Panc1 (cell line): ENCODE results near the gene HOXD11. TPM values are rescaled to one million over a fixed set of nuclear protein-coding genes. Genes with fewer than 3 reads are reported as not detected.

Source experiments
- ATAC-seq: fragments of 200-7000 bp; cut with Tn5 transposase; 2 replicates; pipeline ENCODE4 v1.9.1; 2020; ENCODE audit warnings: mild to moderate bottlenecking, moderate library complexity
- BruUV-seq: library from RNA; stranded (reverse); fragments of 400-500 nt; replicated peaks from 2 replicates; lab custom pipeline; 2021; lab: Mats Ljungman, UMichigan
- CTCF ChIA-PET: fragments of 300-600 bp; sonication (Branson Sonifier 250); formaldehyde crosslinking; loops from one replicate; lab custom pipeline; 2022; ENCODE audit warnings: antibody characterized with exemption; lab: Charles Lee
- POLR2A ChIA-PET: fragments of 300-600 bp; sonication (Branson Sonifier 250); formaldehyde crosslinking; loops from one replicate; lab custom pipeline; 2022; ENCODE audit warnings: antibody characterized with exemption; lab: Charles Lee
- DNase-seq: peaks from one replicate; pipeline ENCODE4 v3.0.0-alpha.2; 2010; ENCODE audit warnings: low read depth, low spot score
- H3K27ac ChIP-seq: 2 replicates; pipeline ENCODE4 v1.5.1; 2011; ENCODE audit warnings: mild to moderate bottlenecking, low read length, inconsistent platforms
- H3K27me3 ChIP-seq: fragments of 200-500 bp; sonication (Bioruptor generic); 2 replicates; pipeline ENCODE4 v1.6.0; 2014; ENCODE audit warnings: low read length, inconsistent platforms; ENCODE audit not compliant: control insufficient read depth, insufficient read depth
- H3K36me3 ChIP-seq: fragments of 200-500 bp; sonication (Bioruptor generic); 2 replicates; pipeline ENCODE4 v1.5.1; 2014; ENCODE audit warnings: inconsistent platforms, mild to moderate bottlenecking, low read length, moderate library complexity; ENCODE audit not compliant: control insufficient read depth, insufficient read depth
- H3K4me1 ChIP-seq: 2 replicates; pipeline ENCODE4 v1.5.1; 2011; ENCODE audit warnings: inconsistent platforms, mild to moderate bottlenecking, low read length, moderate library complexity; ENCODE audit not compliant: control insufficient read depth, insufficient read depth
- H3K4me3 ChIP-seq, 2 experiments: 2 replicates each; pipeline ENCODE4 v1.5.1; 2011 to 2012; ENCODE audit warnings: low read depth in 2 of 2, low read length in 2 of 2, mild to moderate bottlenecking in 2 of 2, inconsistent platforms in 1 of 2, moderate library complexity in 1 of 2
- H3K9me3 ChIP-seq: fragments of 200-500 bp; sonication (Bioruptor generic); 2 replicates; pipeline ENCODE4 v1.5.1; 2014; ENCODE audit warnings: low read depth, mild to moderate bottlenecking, inconsistent platforms, low read length, moderate library complexity; ENCODE audit not compliant: control insufficient read depth, insufficient read depth
- CTCF ChIP-seq: fragments of 450-650 bp; IDR thresholded peaks from 2 replicates; pipeline ENCODE4 v1.5.1; 2017; ENCODE audit warnings: mild to moderate bottlenecking
- POLR2AphosphoS5 ChIP-seq: IDR thresholded peaks from 2 replicates; pipeline ENCODE4 v1.6.1; 2012; ENCODE audit warnings: mild to moderate bottlenecking, low read depth, low read length, moderate library complexity
- SIN3A ChIP-seq: IDR thresholded peaks from 2 replicates; pipeline ENCODE4 v1.6.1; 2012; ENCODE audit warnings: low read depth, mild to moderate bottlenecking, low read length, moderate library complexity, borderline replicate concordance; ENCODE audit not compliant: insufficient read depth
- TCF7L2 ChIP-seq: IDR thresholded peaks from 2 replicates; pipeline ENCODE4 v1.6.1; 2011; ENCODE audit warnings: mild to moderate bottlenecking, low read depth, low read length, inconsistent platforms
- in situ Hi-C: cut with HindIII; loops from 2 replicates; pipeline ENCODE4 v1.10.0; 2016; ENCODE audit warnings: low sequenced_read_pairs, low pct_unique_long_range_greater_than_20kb
- intact Hi-C: fragments of 100-400 bp; cut with micrococcal nuclease; formaldehyde crosslinking; loops from one replicate; pipeline ENCODE4 v1.10.0; 2022; ENCODE audit not compliant: unreplicated experiment
- total RNA-seq: library from RNA; stranded (reverse); gene quantifications from one replicate; pipeline ENCODE4 v1.2.1, GENCODE V29; 2021; ENCODE audit not compliant: unreplicated experiment
- TF ChIP-seq, protein P1 (sequence below), 2 experiments: IDR thresholded peaks; 2 replicates each; pipeline ENCODE4 v1.6.1; 2011 to 2012; ENCODE audit warnings: low read depth in 2 of 2, control low read depth in 1 of 2, low read length in 1 of 2, mild to moderate bottlenecking in 1 of 2, moderate library complexity in 1 of 2; ENCODE audit not compliant: insufficient read depth in 1 of 2

The HOXD11 gene
- total RNA-seq, 1 experiment from 2014 or later: 0.49 TPM

GRCh38 chr2:176109946-176110345 is 2.9 kb downstream of the HOXD11 start:
- Histone ChIP-seq H3K36me3 (no peaks in the 10 kb centered on the region), H3K9me3 (no peaks in the 10 kb centered on the region), H3K4me3 (no peak overlapping the region), H3K27me3 (0 out of 2 replicates have a peak, but pooled peaks cover 5% of the 10 kb centered on the region), H3K4me1 (0 out of 2 replicates have a peak, but pooled peaks cover 3% of the 10 kb centered on the region), H3K27ac (no peak overlapping the region)
- POLR2A ChIA-PET: no interaction called here
- no peak for ATAC-seq
- BruUV-seq: no TSS peak
- no peak for TF ChIP-seq CTCF
- TF ChIP-seq POLR2AphosphoS5: no peak
- TF ChIP-seq, protein P1, sequence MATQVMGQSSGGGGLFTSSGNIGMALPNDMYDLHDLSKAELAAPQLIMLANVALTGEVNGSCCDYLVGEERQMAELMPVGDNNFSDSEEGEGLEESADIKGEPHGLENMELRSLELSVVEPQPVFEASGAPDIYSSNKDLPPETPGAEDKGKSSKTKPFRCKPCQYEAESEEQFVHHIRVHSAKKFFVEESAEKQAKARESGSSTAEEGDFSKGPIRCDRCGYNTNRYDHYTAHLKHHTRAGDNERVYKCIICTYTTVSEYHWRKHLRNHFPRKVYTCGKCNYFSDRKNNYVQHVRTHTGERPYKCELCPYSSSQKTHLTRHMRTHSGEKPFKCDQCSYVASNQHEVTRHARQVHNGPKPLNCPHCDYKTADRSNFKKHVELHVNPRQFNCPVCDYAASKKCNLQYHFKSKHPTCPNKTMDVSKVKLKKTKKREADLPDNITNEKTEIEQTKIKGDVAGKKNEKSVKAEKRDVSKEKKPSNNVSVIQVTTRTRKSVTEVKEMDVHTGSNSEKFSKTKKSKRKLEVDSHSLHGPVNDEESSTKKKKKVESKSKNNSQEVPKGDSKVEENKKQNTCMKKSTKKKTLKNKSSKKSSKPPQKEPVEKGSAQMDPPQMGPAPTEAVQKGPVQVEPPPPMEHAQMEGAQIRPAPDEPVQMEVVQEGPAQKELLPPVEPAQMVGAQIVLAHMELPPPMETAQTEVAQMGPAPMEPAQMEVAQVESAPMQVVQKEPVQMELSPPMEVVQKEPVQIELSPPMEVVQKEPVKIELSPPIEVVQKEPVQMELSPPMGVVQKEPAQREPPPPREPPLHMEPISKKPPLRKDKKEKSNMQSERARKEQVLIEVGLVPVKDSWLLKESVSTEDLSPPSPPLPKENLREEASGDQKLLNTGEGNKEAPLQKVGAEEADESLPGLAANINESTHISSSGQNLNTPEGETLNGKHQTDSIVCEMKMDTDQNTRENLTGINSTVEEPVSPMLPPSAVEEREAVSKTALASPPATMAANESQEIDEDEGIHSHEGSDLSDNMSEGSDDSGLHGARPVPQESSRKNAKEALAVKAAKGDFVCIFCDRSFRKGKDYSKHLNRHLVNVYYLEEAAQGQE (IDR thresholded peaks at IDR 0.05; ENCODE audit: insufficient read depth in 1 of 2, low read depth in 2 of 2, low read length in 1 of 2): no peak
- TF ChIP-seq TCF7L2: no peak
- TF ChIP-seq SIN3A: no peak
- DNase-seq: no peak
- intact Hi-C loops: no loop called here
- in situ Hi-C loops: no loop called here
- CTCF ChIA-PET: interaction anchor here (0.6 kb wide), 1 partner anchor 791 kb away, joined by 3 read pairs; no protein-coding TSS in a partner anchor

GRCh38 chr2:176110415-176111308 is 3.6 kb downstream of the HOXD11 start:
- H3K27me3 ChIP-seq: peaks cover 5% of the 10 kb centered on the region; the same call in 1 of the 2 replicates
- intact Hi-C loops: no loop called here

More at GRCh38 chr2:176110415-176111308, 3.6 kb downstream of the HOXD11 start:
- TF ChIP-seq, protein P1 (IDR thresholded peaks at IDR 0.05; ENCODE audit: insufficient read depth in 1 of 2, low read depth in 2 of 2, low read length in 1 of 2): no peak
- TF ChIP-seq SIN3A (no peak), CTCF (0 out of 2 replicates have a peak, but pooled peaks have one; percentile 35)
- Histone ChIP-seq H3K4me1 (0 out of 2 replicates have a peak, but pooled peaks cover 3% of the 10 kb centered on the region), H3K4me3 (no peak overlapping the region), H3K27ac (no peak overlapping the region), H3K9me3 (no peaks in the 10 kb centered on the region), H3K36me3 (no peaks in the 10 kb centered on the region)
- ChIA-PET POLR2A (no interaction called here), CTCF (no interaction called here)
- in situ Hi-C loops: no loop called here
- no TSS peak for BruUV-seq
- ATAC-seq (no peak), DNase-seq (no peak)
